Osteoblast (primary cell): ENCODE data around the gene SLC44A5. TPM values are rescaled to one million over a fixed set of nuclear protein-coding genes. Genes with fewer than 3 reads are reported as not detected.

ENCODE experiments used
- DNase-seq: peaks from one replicate; pipeline ENCODE4 v3.0.0; 2011; ENCODE audit warnings: low spot score, mixed read lengths; ENCODE audit not compliant: insufficient read length; ENCODE audit errors: missing footprints
- H2AFZ ChIP-seq: 2 replicates; pipeline ENCODE4 v1.6.0; 2011; ENCODE audit warnings: mild to moderate bottlenecking, low read length
- H3K27ac ChIP-seq: 2 replicates; pipeline ENCODE4 v1.5.1; 2011; ENCODE audit warnings: mild to moderate bottlenecking, low read depth, low read length, moderate library complexity
- H3K27me3 ChIP-seq: 2 replicates; pipeline ENCODE4 v1.6.0; 2012; ENCODE audit warnings: mild to moderate bottlenecking, control low read depth, inconsistent platforms, low read length, moderate library complexity; ENCODE audit not compliant: insufficient read depth
- H3K36me3 ChIP-seq: 2 replicates; pipeline ENCODE4 v1.5.1; 2011; ENCODE audit warnings: mild to moderate bottlenecking, low read length, control low read depth, moderate library complexity; ENCODE audit not compliant: insufficient read depth
- H3K4me1 ChIP-seq: 2 replicates; pipeline ENCODE4 v1.5.1; 2011; ENCODE audit warnings: mild to moderate bottlenecking, low read length, control low read depth, moderate library complexity; ENCODE audit not compliant: insufficient read depth
- H3K4me2 ChIP-seq: 2 replicates; pipeline ENCODE4 v1.6.0; 2011; ENCODE audit warnings: mild to moderate bottlenecking, low read length; ENCODE audit not compliant: insufficient read depth
- H3K4me3 ChIP-seq: fragments of 200-600 bp; sonication (generic); 3 replicates; pipeline ENCODE4 v1.5.1; 2012; ENCODE audit warnings: mild to moderate bottlenecking, low read length, inconsistent platforms; ENCODE audit not compliant: insufficient read depth
- H3K79me2 ChIP-seq: 2 replicates; pipeline ENCODE4 v1.6.0; 2012; ENCODE audit warnings: mild to moderate bottlenecking, low read length, control low read depth, inconsistent platforms; ENCODE audit not compliant: insufficient read depth
- H3K9me3 ChIP-seq: 2 replicates; pipeline ENCODE4 v1.5.1; 2011; ENCODE audit warnings: low read depth, low read length, control low read depth
- H4K20me1 ChIP-seq: 2 replicates; pipeline ENCODE4 v1.6.0; 2012; ENCODE audit warnings: mild to moderate bottlenecking, low read length, control low read depth; ENCODE audit not compliant: insufficient read depth
- CTCF ChIP-seq: IDR thresholded peaks from 2 replicates; pipeline ENCODE4 v1.5.1; 2011; ENCODE audit warnings: mild to moderate bottlenecking, low read depth, low read length, moderate library complexity; ENCODE audit errors: extremely low read depth
- total RNA-seq: library from RNA; depleted of rRNA; stranded (reverse); fragments of >200 nt; gene quantifications from 2 replicates; pipeline ENCODE4 v1.2.3, GENCODE V29; 2012

The SLC44A5 gene
- total RNA-seq, 1 donor = 0.36 TPM

- Histone ChIP-seq H3K4me2 (no peak overlapping the region), H3K27me3 (no peaks in the 10 kb centered on the region), H3K27ac (no peak overlapping the region), H3K36me3 (no peaks in the 10 kb centered on the region), H3K9me3 (no peaks in the 10 kb centered on the region), H4K20me1 (no peaks in the 10 kb centered on the region), H3K4me1 (no peaks in the 10 kb centered on the region), H3K79me2 (no peaks in the 10 kb centered on the region), H2AFZ (no peak overlapping the region), H3K4me3 (no peak overlapping the region)
- DNase-seq = no peak
- no peak for TF ChIP-seq CTCF
Observed at GRCh38 chr1:75316230-75316629, 294.7 kb downstream of the SLC44A5 start.

DNA sequence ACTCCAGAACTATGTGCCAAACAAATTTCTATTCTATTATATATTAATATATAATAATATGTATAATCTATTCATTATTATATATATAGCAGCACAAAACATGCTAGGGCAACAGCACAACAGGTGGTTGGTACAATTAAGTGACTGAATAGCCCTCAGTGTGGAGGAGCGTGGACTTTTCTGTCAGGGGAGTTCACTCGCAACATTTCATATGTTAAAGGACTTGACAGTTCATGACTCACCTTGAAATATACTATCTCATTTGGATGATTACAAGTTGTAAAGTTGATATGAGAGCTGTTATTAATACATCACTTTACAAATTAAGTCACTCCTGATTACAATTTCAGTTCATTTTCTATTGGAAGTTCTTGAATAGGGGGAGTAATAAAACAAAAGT lies 298.3 kb downstream of the SLC44A5 start:
- no peak overlapping the region for H2AFZ ChIP-seq
- no peak for DNase-seq
- H3K79me2 ChIP-seq = no peaks in the 10 kb centered on the region
- H3K4me3 ChIP-seq = no peak overlapping the region
- H3K27ac ChIP-seq = no peak overlapping the region
- H4K20me1 ChIP-seq = no peaks in the 10 kb centered on the region
- H3K27me3 ChIP-seq = no peaks in the 10 kb centered on the region
- no peak overlapping the region for H3K4me2 ChIP-seq
- no peak for TF ChIP-seq CTCF
- H3K4me1 ChIP-seq = no peaks in the 10 kb centered on the region
- H3K9me3 ChIP-seq = no peaks in the 10 kb centered on the region
- no peaks in the 10 kb centered on the region for H3K36me3 ChIP-seq

- Histone ChIP-seq H3K4me3 (no peak overlapping the region), H3K79me2 (no peaks in the 10 kb centered on the region), H3K27me3 (no peaks in the 10 kb centered on the region), H2AFZ (no peak overlapping the region), H4K20me1 (no peaks in the 10 kb centered on the region), H3K36me3 (no peaks in the 10 kb centered on the region), H3K9me3 (no peaks in the 10 kb centered on the region), H3K4me1 (no peaks in the 10 kb centered on the region), H3K4me2 (no peak overlapping the region), H3K27ac (no peak overlapping the region)
- no peak for DNase-seq
- no peak for TF ChIP-seq CTCF
Observed at GRCh38 chr1:75310067-75310466, 300.8 kb downstream of the SLC44A5 start.

DNA sequence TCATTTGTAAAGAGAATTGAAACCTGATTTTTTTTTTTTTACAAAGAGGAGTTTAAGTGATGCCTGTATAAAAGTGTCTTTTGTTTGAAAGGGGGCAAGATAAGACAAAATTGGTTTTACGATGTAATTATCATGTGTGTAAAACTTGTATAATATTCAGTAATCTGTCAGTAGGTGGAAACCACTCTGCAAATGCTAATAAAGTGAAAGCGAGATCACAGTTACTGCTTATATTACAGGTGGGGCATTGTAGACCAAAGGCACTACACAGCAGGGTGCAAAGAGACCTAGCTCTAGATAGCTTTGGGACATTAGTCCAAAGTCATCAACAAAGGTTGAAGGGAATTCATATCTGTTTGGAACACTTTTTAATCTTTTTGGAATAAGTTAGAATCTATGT lies 302.5 kb downstream of the SLC44A5 start:
- no peaks in the 10 kb centered on the region for H3K79me2 ChIP-seq
- H3K4me2 ChIP-seq = no peak overlapping the region
- H3K27me3 ChIP-seq = no peaks in the 10 kb centered on the region
- H3K27ac ChIP-seq = no peak overlapping the region
- no peak overlapping the region for H2AFZ ChIP-seq
- TF ChIP-seq CTCF = no peak
- no peaks in the 10 kb centered on the region for H3K9me3 ChIP-seq
- H3K4me3 ChIP-seq = no peak overlapping the region
- no peaks in the 10 kb centered on the region for H3K36me3 ChIP-seq
- H3K4me1 ChIP-seq = no peaks in the 10 kb centered on the region
- no peaks in the 10 kb centered on the region for H4K20me1 ChIP-seq
- no peak for DNase-seq
